Astrocyte (in vitro differentiated cells and primary cell): ENCODE data around the gene TMPO. TPM values are rescaled to one million over a fixed set of nuclear protein-coding genes. Genes with fewer than 3 reads are reported as not detected.

Experiments used
- DNase-seq: peaks from one replicate; pipeline ENCODE4 v3.0.0-alpha.2; 2010; ENCODE audit warnings: low read depth
- FAIRE-seq: peaks from 2 replicates; lab custom pipeline; 2011; peaks lifted over from hg19 to GRCh38; lab: Jason Lieb, UNC
- H2AFZ ChIP-seq: 2 replicates; pipeline ENCODE4 v1.6.0; 2012; ENCODE audit warnings: low read depth, low read length, inconsistent platforms
- H3K27ac ChIP-seq: 2 replicates; pipeline ENCODE4 v1.5.1; 2011; ENCODE audit warnings: low read depth, low read length, inconsistent platforms
- H3K27me3 ChIP-seq: 2 replicates; pipeline ENCODE4 v1.6.0; 2011; ENCODE audit warnings: low read length, inconsistent platforms; ENCODE audit not compliant: insufficient read depth
- H3K36me3 ChIP-seq: 2 replicates; pipeline ENCODE4 v1.5.1; 2011; ENCODE audit warnings: low read length, inconsistent platforms; ENCODE audit not compliant: insufficient read depth
- H3K4me1 ChIP-seq: 2 replicates; pipeline ENCODE4 v1.5.1; 2011; ENCODE audit warnings: low read length, inconsistent platforms; ENCODE audit not compliant: insufficient read depth
- H3K4me2 ChIP-seq: 2 replicates; pipeline ENCODE4 v1.6.0; 2012; ENCODE audit warnings: low read length, inconsistent platforms
- H3K4me3 ChIP-seq: 2 replicates; pipeline ENCODE4 v1.5.1; 2011; ENCODE audit warnings: low read depth, mild to moderate bottlenecking, low read length, inconsistent platforms; ENCODE audit not compliant: insufficient read depth
- H3K79me2 ChIP-seq: 2 replicates; pipeline ENCODE4 v1.6.0; 2012; ENCODE audit warnings: mild to moderate bottlenecking, low read length, inconsistent platforms; ENCODE audit not compliant: insufficient read depth
- H3K9ac ChIP-seq: 2 replicates; pipeline ENCODE4 v1.6.0; 2012; ENCODE audit warnings: mild to moderate bottlenecking, low read length, inconsistent platforms
- H3K9me3 ChIP-seq: 2 replicates; pipeline ENCODE4 v1.5.1; 2012; ENCODE audit warnings: low read depth, mild to moderate bottlenecking, low read length, inconsistent platforms; ENCODE audit not compliant: insufficient read depth
- H4K20me1 ChIP-seq: 2 replicates; pipeline ENCODE4 v1.6.0; 2012; ENCODE audit warnings: low read length, inconsistent platforms; ENCODE audit not compliant: insufficient read depth
- H3K27ac Mint-ChIP-seq: one replicate; pipeline ENCODE4 v1.8.0; 2021; ENCODE audit warnings: mild to moderate bottlenecking, mixed read lengths; ENCODE audit not compliant: unreplicated experiment
- H3K27me3 Mint-ChIP-seq: one replicate; pipeline ENCODE4 v1.8.0; 2021; ENCODE audit warnings: low read depth, mixed read lengths; ENCODE audit not compliant: unreplicated experiment
- H3K36me3 Mint-ChIP-seq: one replicate; pipeline ENCODE4 v1.8.0; 2021; ENCODE audit warnings: low read depth, mixed read lengths; ENCODE audit not compliant: unreplicated experiment
- H3K4me1 Mint-ChIP-seq: one replicate; pipeline ENCODE4 v1.8.0; 2021; ENCODE audit warnings: low read depth, mixed read lengths; ENCODE audit not compliant: unreplicated experiment
- H3K4me3 Mint-ChIP-seq: one replicate; pipeline ENCODE4 v1.8.0; 2021; ENCODE audit warnings: mild to moderate bottlenecking, moderate library complexity, mixed read lengths; ENCODE audit not compliant: unreplicated experiment
- H3K9me3 Mint-ChIP-seq: one replicate; pipeline ENCODE4 v1.8.0; 2021; ENCODE audit warnings: mild to moderate bottlenecking, mixed read lengths; ENCODE audit not compliant: unreplicated experiment
- EZH2 ChIP-seq: IDR thresholded peaks from 2 replicates; pipeline ENCODE4 v1.6.1; 2012; ENCODE audit warnings: mild to moderate bottlenecking, low read length, inconsistent platforms; ENCODE audit not compliant: insufficient read depth
- total RNA-seq: library from RNA; stranded (reverse); gene quantifications from 2 replicates; pipeline ENCODE4 v1.2.1, GENCODE V29; 2021
- TF ChIP-seq, protein P1 (sequence below): IDR thresholded peaks from 2 replicates; pipeline ENCODE4 v1.5.1; 2011; ENCODE audit warnings: low read depth, mild to moderate bottlenecking, inconsistent platforms, low read length, moderate library complexity; ENCODE audit not compliant: insufficient read depth

TMPO gene
- total RNA-seq, 1 donor from 2014 or later: 39.2 TPM

DNA sequence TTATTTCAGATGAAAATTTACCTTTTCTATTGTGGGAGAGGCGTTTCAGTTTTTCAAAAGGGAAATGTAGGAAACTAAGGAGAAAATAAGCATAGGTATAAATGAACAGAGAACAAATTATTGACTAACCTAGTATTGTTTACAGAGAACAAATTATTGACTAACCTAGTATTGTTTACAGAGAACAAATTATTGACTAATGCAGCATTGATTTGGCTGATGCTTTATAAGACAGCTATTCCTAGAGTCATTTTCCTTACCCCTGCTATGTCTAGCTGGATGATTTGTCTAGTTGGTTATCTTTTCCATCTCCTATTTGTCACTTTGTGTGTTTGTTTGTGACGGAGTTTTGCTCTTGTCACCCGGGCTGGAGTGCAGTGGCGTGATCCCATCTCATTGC is 22.6 kb downstream of the TMPO start:
- H3K36me3 ChIP-seq: peaks cover 24% of the 10 kb centered on the region
- no peak overlapping the region for H3K9ac ChIP-seq
- DNase-seq (no peak), FAIRE-seq (no peak)
- no peaks in the 10 kb centered on the region for H3K27me3 ChIP-seq
- TF ChIP-seq EZH2: no peak
- TF ChIP-seq, protein P1, sequence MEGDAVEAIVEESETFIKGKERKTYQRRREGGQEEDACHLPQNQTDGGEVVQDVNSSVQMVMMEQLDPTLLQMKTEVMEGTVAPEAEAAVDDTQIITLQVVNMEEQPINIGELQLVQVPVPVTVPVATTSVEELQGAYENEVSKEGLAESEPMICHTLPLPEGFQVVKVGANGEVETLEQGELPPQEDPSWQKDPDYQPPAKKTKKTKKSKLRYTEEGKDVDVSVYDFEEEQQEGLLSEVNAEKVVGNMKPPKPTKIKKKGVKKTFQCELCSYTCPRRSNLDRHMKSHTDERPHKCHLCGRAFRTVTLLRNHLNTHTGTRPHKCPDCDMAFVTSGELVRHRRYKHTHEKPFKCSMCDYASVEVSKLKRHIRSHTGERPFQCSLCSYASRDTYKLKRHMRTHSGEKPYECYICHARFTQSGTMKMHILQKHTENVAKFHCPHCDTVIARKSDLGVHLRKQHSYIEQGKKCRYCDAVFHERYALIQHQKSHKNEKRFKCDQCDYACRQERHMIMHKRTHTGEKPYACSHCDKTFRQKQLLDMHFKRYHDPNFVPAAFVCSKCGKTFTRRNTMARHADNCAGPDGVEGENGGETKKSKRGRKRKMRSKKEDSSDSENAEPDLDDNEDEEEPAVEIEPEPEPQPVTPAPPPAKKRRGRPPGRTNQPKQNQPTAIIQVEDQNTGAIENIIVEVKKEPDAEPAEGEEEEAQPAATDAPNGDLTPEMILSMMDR: no peak
- no peaks in the 10 kb centered on the region for H3K9me3 Mint-ChIP-seq
- no peak overlapping the region for H2AFZ ChIP-seq
- H3K27ac Mint-ChIP-seq: no peak overlapping the region
- no peaks in the 10 kb centered on the region for H3K36me3 Mint-ChIP-seq
- H3K9me3 ChIP-seq: no peaks in the 10 kb centered on the region
- H3K4me1 ChIP-seq: no peaks in the 10 kb centered on the region
- H3K79me2 ChIP-seq: peaks cover 54% of the 10 kb centered on the region
- H3K27me3 Mint-ChIP-seq: no peaks in the 10 kb centered on the region
- no peaks in the 10 kb centered on the region for H4K20me1 ChIP-seq
- H3K4me3 ChIP-seq: no peak overlapping the region
- H3K4me1 Mint-ChIP-seq: peaks cover 6% of the 10 kb centered on the region
- no peak overlapping the region for H3K27ac ChIP-seq
- H3K4me2 ChIP-seq: no peak overlapping the region
- no peak overlapping the region for H3K4me3 Mint-ChIP-seq

DNA sequence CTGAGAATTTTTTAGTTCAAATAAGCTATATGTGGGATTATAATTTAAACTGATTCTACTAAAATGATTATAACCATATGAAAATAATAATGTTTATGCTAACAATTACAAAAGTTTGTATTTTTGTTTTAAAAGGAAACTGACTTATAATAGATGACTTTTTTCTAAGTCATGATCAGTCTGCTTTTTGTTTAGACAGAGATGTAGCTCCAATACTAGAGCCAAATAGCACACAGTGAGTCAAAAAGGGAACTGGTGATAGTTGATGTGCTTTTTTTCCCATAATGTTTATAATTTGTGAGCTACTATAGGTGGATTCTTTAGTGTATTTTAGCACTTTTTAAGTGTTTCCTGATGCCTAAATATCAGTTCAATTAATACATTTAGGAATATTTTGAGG is 28.3 kb downstream of the TMPO start:
- H2AFZ ChIP-seq: no peak overlapping the region
- no peak overlapping the region for H3K4me3 Mint-ChIP-seq
- H4K20me1 ChIP-seq: no peaks in the 10 kb centered on the region
- H3K4me1 Mint-ChIP-seq: no peaks in the 10 kb centered on the region
- H3K9me3 Mint-ChIP-seq: no peaks in the 10 kb centered on the region
- H3K36me3 Mint-ChIP-seq: no peaks in the 10 kb centered on the region
- no peak overlapping the region for H3K27ac Mint-ChIP-seq
- TF ChIP-seq EZH2: no peak
- TF ChIP-seq, protein P1: no peak
- H3K27me3 ChIP-seq: no peaks in the 10 kb centered on the region
- FAIRE-seq: no peak
- H3K27me3 Mint-ChIP-seq: no peaks in the 10 kb centered on the region
- no peak for DNase-seq
- H3K4me3 ChIP-seq: no peak overlapping the region
- H3K79me2 ChIP-seq: peaks cover 32% of the 10 kb centered on the region
- H3K36me3 ChIP-seq: peaks cover 17% of the 10 kb centered on the region
- no peak overlapping the region for H3K27ac ChIP-seq
- no peak overlapping the region for H3K4me2 ChIP-seq
- no peaks in the 10 kb centered on the region for H3K9me3 ChIP-seq
- no peaks in the 10 kb centered on the region for H3K4me1 ChIP-seq
- H3K9ac ChIP-seq: no peak overlapping the region

DNA sequence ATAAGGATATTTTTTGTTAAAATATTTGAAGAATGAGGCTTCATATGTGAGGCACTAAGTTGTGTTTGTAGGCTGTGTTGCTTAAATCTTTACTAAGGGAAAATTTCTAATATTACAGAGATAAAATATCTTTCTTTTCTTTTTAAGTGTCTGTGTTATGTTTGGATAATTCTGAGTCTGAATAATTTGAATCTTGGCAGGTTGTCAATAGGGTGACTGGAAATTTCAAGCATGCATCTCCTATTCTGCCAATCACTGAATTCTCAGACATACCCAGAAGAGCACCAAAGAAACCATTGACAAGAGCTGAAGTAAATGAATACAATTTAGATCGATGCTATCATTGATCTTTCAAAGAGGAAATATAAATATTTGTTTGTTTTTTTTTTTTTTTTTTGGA is 29.4 kb downstream of the TMPO start:
- Histone ChIP-seq H3K27ac (no peak overlapping the region), H3K4me1 (no peaks in the 10 kb centered on the region), H3K4me2 (no peak overlapping the region), H3K9me3 (no peaks in the 10 kb centered on the region), H4K20me1 (no peaks in the 10 kb centered on the region), H3K9ac (no peak overlapping the region), H3K27me3 (no peaks in the 10 kb centered on the region), H3K36me3 (peaks cover 23% of the 10 kb centered on the region), H3K79me2 (peaks cover 29% of the 10 kb centered on the region), H3K4me3 (no peak overlapping the region), H2AFZ (no peak overlapping the region)
- Mint-ChIP-seq H3K27ac (no peak overlapping the region), H3K36me3 (no peaks in the 10 kb centered on the region), H3K9me3 (no peaks in the 10 kb centered on the region), H3K4me3 (no peak overlapping the region), H3K4me1 (no peaks in the 10 kb centered on the region), H3K27me3 (no peaks in the 10 kb centered on the region)
- no peak for TF ChIP-seq EZH2
- TF ChIP-seq, protein P1: no peak
- FAIRE-seq (no peak), DNase-seq (peak; percentile 10)
